ENCODE measurements around the gene HNRNPA2B1.
"Not testable (repeated sequence)": the region's sequence is repeated elsewhere in the genome, so short reads cannot be mapped to it uniquely, and the experiment has no call there.

The HNRNPA2B1 gene

GRCh38 chr7:26202019-26202990 lies 1.8 kb upstream of the HNRNPA2B1 start:
- TF ChIP-seq GATA1 (IDR thresholded peaks at IDR 0.05; ENCODE audit: low read depth, low read length) (no peak), POLR2A (IDR thresholded peaks at IDR 0.05; ENCODE audit: low read length) (no peak)
- peak; percentile 77 to 83 for DNase-seq

- DNase-seq, result peak; percentile 95 to 96
- no peak for TF ChIP-seq GATA1 (IDR thresholded peaks at IDR 0.05; ENCODE audit: low read depth, low read length)
These were observed 887 bp upstream of the HNRNPA2B1 start, which contains the start of gene CBX3 for GRCh38 chr7:26201247-26202018. TSS of gene CBX3 (plus strand) at chr7:26201745. CDS start at chr7:26202999, 1,254 bp downstream.

GRCh38 chr7:26200038-26200443 lies 505 bp downstream of the HNRNPA2B1 start:
- DNase-seq, result peak; percentile 82 to 90
- TF ChIP-seq POLR2A (IDR thresholded peaks at IDR 0.05; ENCODE audit: low read length) (no peak), GATA1 (IDR thresholded peaks at IDR 0.05; ENCODE audit: low read depth, low read length) (no peak)

GRCh38 chr7:26199301-26200037 lies 1.1 kb downstream of the HNRNPA2B1 start:
- TF ChIP-seq GATA1 (IDR thresholded peaks at IDR 0.05; ENCODE audit: low read depth, low read length) (no peak), POLR2A (IDR thresholded peaks at IDR 0.05; ENCODE audit: low read length) (no peak)

GRCh38 chr7:26198781-26199169 lies 1.8 kb downstream of the HNRNPA2B1 start:
- DNase-seq, result no peak
- TF ChIP-seq POLR2A (IDR thresholded peaks at IDR 0.05; ENCODE audit: low read length) (no peak), GATA1 (IDR thresholded peaks at IDR 0.05; ENCODE audit: low read depth, low read length) (no peak)

More at GRCh38 chr7:26199301-26200037, 1.1 kb downstream of the HNRNPA2B1 start:
- DNase-seq, result peak; percentile 72 to 89

GRCh38 chr7:26198133-26198780 lies 2.3 kb downstream of the HNRNPA2B1 start:
- peak; percentile 60 to 75 for DNase-seq
- TF ChIP-seq GATA1 (IDR thresholded peaks at IDR 0.05; ENCODE audit: low read depth, low read length) (no peak), POLR2A (IDR thresholded peaks at IDR 0.05; ENCODE audit: low read length) (no peak)

GRCh38 chr7:26197153-26198115 lies 3.1 kb downstream of the HNRNPA2B1 start:
- TF ChIP-seq POLR2A (IDR thresholded peaks at IDR 0.05; ENCODE audit: low read length) (no peak), GATA1 (IDR thresholded peaks at IDR 0.05; ENCODE audit: low read depth, low read length) (no peak)
- no peak for DNase-seq

GRCh38 chr7:26195867-26196657 lies 4.5 kb downstream of the HNRNPA2B1 start:
- no peak for TF ChIP-seq GATA1 (IDR thresholded peaks at IDR 0.05; ENCODE audit: low read depth, low read length)
- no peak for TF ChIP-seq POLR2A (IDR thresholded peaks at IDR 0.05; ENCODE audit: low read length)
- no peak for DNase-seq

GRCh38 chr7:26195182-26195581 lies 5.4 kb downstream of the HNRNPA2B1 start:
- DNase-seq, result no peak

GRCh38 chr7:26194764-26195163 lies 5.8 kb downstream of the HNRNPA2B1 start:
- DNase-seq, result not testable (repeated sequence)

More at GRCh38 chr7:26195182-26195581, 5.4 kb downstream of the HNRNPA2B1 start:
- no peak for TF ChIP-seq GATA1 (IDR thresholded peaks at IDR 0.05; ENCODE audit: low read depth, low read length)
- no peak for TF ChIP-seq POLR2A (IDR thresholded peaks at IDR 0.05; ENCODE audit: low read length)

- TF ChIP-seq GATA1 (IDR thresholded peaks at IDR 0.05; ENCODE audit: low read depth, low read length) (no peak), POLR2A (IDR thresholded peaks at IDR 0.05; ENCODE audit: low read length) (no peak)
- DNase-seq, result no peak
These were observed 6.9 kb downstream of the HNRNPA2B1 start for GRCh38 chr7:26193432-26194207.
